D721Med (cell line): Measurements from ENCODE around the gene SHROOM2.
A peak's percentile ranks its signal among the peaks of the same experiment; 100 is the strongest.

Source experiments
- DNase-seq: peaks from one replicate; pipeline ENCODE4 v3.0.0; 2011; ENCODE audit warnings: low spot score; ENCODE audit not compliant: insufficient read length
- FAIRE-seq: peaks from 2 replicates; lab custom pipeline; 2011; peaks lifted over from hg19 to GRCh38; lab: Jason Lieb, UNC
- CTCF ChIP-seq: IDR thresholded peaks from 2 replicates; pipeline ENCODE4 v1.5.1; 2012; ENCODE audit warnings: mild to moderate bottlenecking, control low read depth; ENCODE audit not compliant: insufficient read depth; ENCODE audit errors: missing control alignments

SHROOM2 gene

GRCh38 chrX:9884031-9884779 lies 98.0 kb downstream of the SHROOM2 start:
- FAIRE-seq (no peak), DNase-seq (no peak)
- no peak for TF ChIP-seq CTCF

- FAIRE-seq (no peak), DNase-seq (peak; percentile 34)
- peak; percentile 49 for TF ChIP-seq CTCF
These were observed 98.9 kb downstream of the SHROOM2 start for GRCh38 chrX:9885150-9885549.

- TF ChIP-seq CTCF = no peak
- DNase-seq = no peak
- FAIRE-seq = no peak
These were observed 101.5 kb downstream of the SHROOM2 start for GRCh38 chrX:9887659-9888297.

GRCh38 chrX:9888953-9889470 lies 102.8 kb downstream of the SHROOM2 start:
- FAIRE-seq (no peak), DNase-seq (no peak)
- no peak for TF ChIP-seq CTCF

DNA sequence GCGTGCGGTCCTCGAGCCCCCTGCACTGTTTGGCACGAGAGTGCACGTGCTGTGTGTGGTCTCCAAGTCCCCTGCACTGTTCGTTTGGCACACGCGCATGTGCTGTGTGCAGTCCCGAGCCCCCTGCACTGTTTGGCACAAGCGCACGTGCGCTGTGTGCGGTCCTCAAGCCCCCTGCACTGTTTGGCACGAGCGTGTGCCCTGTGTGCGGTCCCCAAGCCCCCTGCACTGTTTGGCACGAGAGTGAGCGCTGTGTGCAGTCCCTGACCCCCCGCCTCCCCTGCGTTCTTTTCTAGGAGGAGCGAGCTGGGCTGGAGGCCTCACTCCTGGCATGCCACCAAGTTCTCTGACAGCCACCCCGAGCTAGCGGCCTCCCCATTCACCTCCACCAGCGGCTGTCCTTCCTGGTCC lies 104.5 kb downstream of the SHROOM2 start:
- FAIRE-seq (no peak), DNase-seq (no peak)
- TF ChIP-seq CTCF = no peak

DNA sequence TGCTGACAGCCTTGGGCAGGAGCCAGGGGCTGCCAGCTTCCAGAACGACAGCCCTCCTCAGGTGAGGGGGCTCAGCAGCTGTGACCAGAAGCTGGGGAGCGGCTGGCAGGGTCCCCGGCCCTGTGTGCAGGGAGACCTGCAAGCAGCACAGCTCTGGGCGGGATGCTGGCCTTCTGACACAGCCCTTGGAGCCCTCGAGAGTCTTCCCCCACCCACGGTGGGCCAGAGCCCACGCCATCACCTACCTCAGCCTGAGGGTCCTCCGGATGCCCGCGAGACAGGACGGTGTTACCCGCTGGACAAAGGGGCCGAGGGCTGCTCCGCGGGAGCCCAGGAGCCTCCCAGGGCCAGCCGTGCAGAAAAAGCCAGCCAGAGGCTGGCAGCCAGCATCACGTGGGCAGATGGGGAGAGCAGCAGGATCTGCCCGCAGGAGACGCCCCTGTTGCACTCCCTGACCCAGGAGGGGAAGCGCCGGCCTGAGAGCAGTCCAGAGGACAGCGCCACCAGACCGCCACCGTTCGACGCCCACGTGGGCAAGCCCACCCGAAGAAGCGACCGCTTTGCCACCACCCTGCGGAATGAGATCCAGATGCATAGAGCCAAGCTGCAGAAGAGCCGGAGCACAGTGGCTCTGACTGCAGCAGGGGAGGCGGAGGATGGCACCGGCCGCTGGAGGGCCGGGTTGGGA lies 109.1 kb downstream of the SHROOM2 start:
- no peak for TF ChIP-seq CTCF
- no peak for DNase-seq
- no peak for FAIRE-seq

GRCh38 chrX:9897761-9898161 lies 111.5 kb downstream of the SHROOM2 start:
- DNase-seq = no peak
- no peak for FAIRE-seq

More at GRCh38 chrX:9897761-9898161, 111.5 kb downstream of the SHROOM2 start:
- TF ChIP-seq CTCF = no peak
